Measurements from ENCODE around the gene UTP4. TPM values are rescaled to one million over a fixed set of nuclear protein-coding genes. Genes with fewer than 3 reads are reported as not detected.
A peak's percentile ranks its signal among the peaks of the same experiment; 100 is the strongest.
"Not testable (repeated sequence)": the region's sequence is repeated elsewhere in the genome, so short reads cannot be mapped to it uniquely, and the experiment has no call there.

Gene UTP4
- total RNA-seq, 2 experiments from 2014 or later = 102 to 119 TPM

DNA sequence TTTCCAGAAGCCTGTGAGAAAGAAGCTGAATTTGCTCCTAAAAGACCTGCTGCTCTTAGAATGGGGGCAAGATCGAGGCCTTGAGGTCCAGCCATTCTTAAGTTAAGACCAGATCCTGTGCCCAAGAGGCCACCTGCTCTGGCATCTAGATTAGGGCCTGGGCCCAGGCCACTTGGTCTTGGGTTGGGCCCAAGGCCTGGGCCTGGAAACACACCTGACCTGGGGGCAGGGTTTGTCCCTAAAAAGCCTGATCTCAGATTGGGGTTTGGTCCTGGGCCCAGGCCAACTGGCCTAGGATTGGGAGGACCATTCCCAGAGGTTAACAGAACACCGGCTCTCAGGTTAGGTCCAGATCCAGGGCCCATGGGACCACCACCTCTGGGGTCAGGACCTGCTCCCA, 12.9 kb upstream of the UTP4 start:
- H3K4me1 Mint-ChIP-seq = peaks cover 5% of the 10 kb centered on the region
- ChIA-PET POLR2A (no interaction called here), CTCF (interaction anchor here (0.9 kb wide), 1 partner anchor 11 kb away, joined by 3 read pairs; no protein-coding TSS in a partner anchor)
- no peaks in the 10 kb centered on the region for H3K9me3 Mint-ChIP-seq (ENCODE audit: low read depth)
- H3K27me3 Mint-ChIP-seq = no peaks in the 10 kb centered on the region
- H3K4me3 Mint-ChIP-seq = no peak overlapping the region
- peaks cover 45% of the 10 kb centered on the region for H3K36me3 Mint-ChIP-seq (ENCODE audit: low read depth)
- intact Hi-C loops (cut with DNase I, micrococcal nuclease) = no loop called here
- ATAC-seq = no peak
- DNase-seq = no peak
- H3K27ac Mint-ChIP-seq = no peak overlapping the region

DNA sequence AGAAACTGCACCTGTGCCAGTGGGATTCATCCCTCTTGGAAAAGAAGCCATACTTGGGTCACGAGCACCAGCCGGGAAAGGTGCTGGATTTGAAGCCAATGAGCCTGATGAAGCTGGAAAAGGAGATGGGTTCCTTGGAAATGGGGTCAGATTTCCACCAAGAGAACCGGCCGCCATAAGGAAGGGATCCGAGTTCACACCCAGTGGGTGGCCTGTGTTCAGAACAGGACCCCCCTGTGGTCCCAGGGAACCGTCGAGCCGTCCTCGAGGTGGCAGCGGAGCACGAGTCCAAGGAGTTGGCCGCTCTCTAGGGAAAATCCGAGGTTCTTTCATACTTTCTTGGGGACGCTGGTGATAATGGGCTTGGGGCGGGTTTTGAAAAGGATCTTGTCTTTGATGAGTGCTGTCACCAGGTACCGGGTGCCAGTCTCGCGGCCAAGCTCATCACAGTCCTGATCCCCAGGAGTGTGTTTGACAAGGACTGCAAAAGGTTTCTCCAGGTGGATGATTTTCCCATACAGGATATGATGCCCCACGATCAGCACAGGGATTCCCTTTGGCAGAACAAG, 12.3 kb upstream of the UTP4 start:
- Mint-ChIP-seq H3K27me3 (no peaks in the 10 kb centered on the region), H3K4me1 (peaks cover 5% of the 10 kb centered on the region), H3K36me3 (ENCODE audit: low read depth) (peaks cover 45% of the 10 kb centered on the region), H3K27ac (no peak overlapping the region), H3K4me3 (no peak overlapping the region), H3K9me3 (ENCODE audit: low read depth) (no peaks in the 10 kb centered on the region)
- ATAC-seq (no peak), DNase-seq (no peak)
- ChIA-PET CTCF (interaction anchor here (6.3 kb wide), 1 partner anchor 8 kb away, joined by 59 read pairs; no protein-coding TSS in a partner anchor), POLR2A (no interaction called here)
- intact Hi-C loops (cut with DNase I, micrococcal nuclease) = loop anchor here in 1 of 2 experiments (5.0 kb wide), 1 partner anchor 218 kb away; no protein-coding TSS in a partner anchor

DNA sequence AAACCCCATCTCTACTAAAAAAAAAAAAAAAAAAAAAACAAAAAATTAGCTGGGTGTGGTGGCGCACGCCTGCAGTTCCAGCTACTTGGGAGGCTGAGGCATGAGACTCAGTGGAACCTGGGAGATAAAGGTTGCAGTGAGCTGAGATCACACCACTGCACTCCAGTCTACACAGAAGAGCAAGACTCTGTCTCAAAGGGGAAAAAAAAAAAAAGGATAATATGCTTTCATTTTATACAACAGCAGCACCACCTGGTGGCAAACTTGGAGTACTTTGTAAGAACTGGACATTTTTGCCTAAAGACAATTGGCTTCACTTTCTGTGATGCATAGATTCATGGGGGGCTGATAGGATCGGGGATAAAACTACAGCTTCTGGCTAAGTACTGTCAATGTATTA, 8.5 kb upstream of the UTP4 start:
- H3K4me1 Mint-ChIP-seq = peaks cover 20% of the 10 kb centered on the region
- H3K36me3 Mint-ChIP-seq (ENCODE audit: low read depth) = peaks cover 30% of the 10 kb centered on the region
- ChIA-PET POLR2A (interaction anchor here (1.1 kb wide), 1 partner anchor 18 kb away, joined by 3 read pairs; no protein-coding TSS in a partner anchor), CTCF (interaction anchor here (0.5 to 6.3 kb wide), 32 partner anchors 8 to 1596 kb away, joined by 3 to 59 read pairs (median 4); partner anchors contain the start of genes CHTF8, HAS3, TANGO6 and UTP4)
- no peak overlapping the region for H3K27ac Mint-ChIP-seq
- no peak overlapping the region for H3K4me3 Mint-ChIP-seq
- intact Hi-C loops (cut with DNase I, micrococcal nuclease) = loop anchor here in 1 of 2 experiments (1.0 to 5.0 kb wide), 4 partner anchors 222 to 596 kb away; no protein-coding TSS in a partner anchor
- peak; percentile 51 for ATAC-seq
- peak; percentile 79 for DNase-seq
- H3K27me3 Mint-ChIP-seq = no peaks in the 10 kb centered on the region
- H3K9me3 Mint-ChIP-seq (ENCODE audit: low read depth) = no peaks in the 10 kb centered on the region

DNA sequence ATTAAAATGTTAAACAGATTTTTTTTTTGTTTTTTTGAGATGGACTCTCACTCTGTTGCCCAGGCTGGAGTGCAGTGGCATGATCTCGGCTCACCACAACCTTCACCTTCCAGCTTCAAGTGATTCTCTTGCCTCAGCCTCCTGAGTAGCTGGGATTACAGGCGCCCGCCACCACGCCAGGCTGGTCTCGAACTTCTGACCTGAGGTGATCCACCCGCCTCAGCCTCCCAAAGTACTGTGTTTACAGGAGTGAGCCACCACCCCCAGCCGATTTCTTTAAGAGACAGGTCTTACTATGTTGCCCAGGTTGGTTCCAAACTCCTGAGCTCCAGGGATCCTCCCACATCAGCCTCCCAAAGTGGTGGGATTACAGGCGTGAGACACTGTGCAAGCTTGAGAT, 8.0 kb upstream of the UTP4 start:
- DNase-seq; H3K9me3 Mint-ChIP-seq (ENCODE audit: low read depth); H3K4me3 Mint-ChIP-seq; H3K27me3 Mint-ChIP-seq; ATAC-seq; H3K27ac Mint-ChIP-seq: not testable (repeated sequence)
- H3K4me1 Mint-ChIP-seq = peaks cover 21% of the 10 kb centered on the region
- peaks cover 25% of the 10 kb centered on the region for H3K36me3 Mint-ChIP-seq (ENCODE audit: low read depth)
- intact Hi-C loops (cut with DNase I, micrococcal nuclease) = loop anchor here in 1 of 2 experiments (1.0 to 5.0 kb wide), 4 partner anchors 222 to 596 kb away; no protein-coding TSS in a partner anchor
- POLR2A ChIA-PET = interaction anchor here (0.6 to 1.1 kb wide), 2 partner anchors 18 to 487 kb away, joined by 3 read pairs; no protein-coding TSS in a partner anchor
- CTCF ChIA-PET = interaction anchor here (0.5 to 6.3 kb wide), 27 partner anchors 9 to 1596 kb away, joined by 3 to 59 read pairs (median 4); partner anchors contain the start of genes CHTF8, HAS3, TANGO6 and UTP4

DNA sequence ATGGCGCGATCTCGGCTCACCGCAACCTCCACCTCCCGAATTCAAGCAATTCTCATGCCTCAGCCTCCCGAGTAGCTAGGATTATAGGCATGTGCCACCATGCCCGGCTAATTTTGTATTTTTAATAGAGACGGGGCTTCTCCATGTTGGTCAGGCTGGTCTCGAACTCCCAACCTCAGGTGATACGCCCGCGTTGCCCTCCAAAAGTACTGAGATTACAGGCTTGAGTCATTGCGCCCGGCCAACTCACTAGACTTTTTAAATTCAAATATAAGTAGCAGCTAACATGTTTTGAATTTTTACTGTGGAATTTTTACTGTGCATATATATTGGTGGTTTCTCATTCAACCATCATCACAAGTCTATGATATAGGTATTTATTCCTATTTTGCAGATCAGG, 7.5 kb upstream of the UTP4 start:
- not testable (repeated sequence) for H3K4me3 Mint-ChIP-seq; H3K9me3 Mint-ChIP-seq (ENCODE audit: low read depth); H3K27ac Mint-ChIP-seq; DNase-seq; H3K27me3 Mint-ChIP-seq; ATAC-seq
- Mint-ChIP-seq H3K36me3 (ENCODE audit: low read depth) (peaks cover 23% of the 10 kb centered on the region), H3K4me1 (peaks cover 26% of the 10 kb centered on the region)
- intact Hi-C loops (cut with DNase I, micrococcal nuclease) = loop anchor here in 1 of 2 experiments (1.0 to 5.0 kb wide), 4 partner anchors 223 to 597 kb away; no protein-coding TSS in a partner anchor
- CTCF ChIA-PET = interaction anchor here (0.6 to 6.3 kb wide), 9 partner anchors 8 to 929 kb away, joined by 3 to 59 read pairs (median 10); partner anchors contain the start of genes CHTF8, HAS3 and UTP4
- POLR2A ChIA-PET = interaction anchor here (0.6 to 1.1 kb wide), 2 partner anchors 19 to 488 kb away, joined by 3 read pairs; no protein-coding TSS in a partner anchor

DNA sequence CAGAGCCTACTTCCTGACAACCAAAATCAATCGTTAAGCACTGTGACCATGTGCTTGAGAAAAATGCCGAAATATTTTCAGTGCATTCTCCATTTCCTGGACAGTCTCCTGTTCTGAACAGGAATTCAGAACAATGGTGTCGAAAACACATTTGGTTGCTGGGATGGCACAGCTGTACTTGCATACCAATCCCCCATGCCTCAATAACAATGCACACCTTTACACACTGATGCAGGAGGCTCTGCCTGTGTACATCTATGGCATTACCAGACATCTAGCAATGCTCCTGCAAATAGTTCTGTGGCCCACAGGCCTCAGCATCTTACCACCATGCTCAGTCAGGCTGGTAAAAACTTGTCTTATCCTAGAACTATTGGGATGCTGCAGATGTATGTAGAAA, 6.2 kb upstream of the UTP4 start:
- Mint-ChIP-seq H3K4me3 (no peak overlapping the region), H3K9me3 (ENCODE audit: low read depth) (no peaks in the 10 kb centered on the region), H3K36me3 (ENCODE audit: low read depth) (peaks cover 13% of the 10 kb centered on the region), H3K4me1 (peaks cover 39% of the 10 kb centered on the region), H3K27ac (no peak overlapping the region), H3K27me3 (no peaks in the 10 kb centered on the region)
- ChIA-PET POLR2A (no interaction called here), CTCF (interaction anchor here (2.9 to 6.3 kb wide), 2 partner anchors 14 to 21 kb away, joined by 17 to 59 read pairs; partner anchors contain the start of gene HAS3)
- intact Hi-C loops (cut with DNase I, micrococcal nuclease) = no loop called here
- no peak for ATAC-seq
- DNase-seq = no peak

DNA sequence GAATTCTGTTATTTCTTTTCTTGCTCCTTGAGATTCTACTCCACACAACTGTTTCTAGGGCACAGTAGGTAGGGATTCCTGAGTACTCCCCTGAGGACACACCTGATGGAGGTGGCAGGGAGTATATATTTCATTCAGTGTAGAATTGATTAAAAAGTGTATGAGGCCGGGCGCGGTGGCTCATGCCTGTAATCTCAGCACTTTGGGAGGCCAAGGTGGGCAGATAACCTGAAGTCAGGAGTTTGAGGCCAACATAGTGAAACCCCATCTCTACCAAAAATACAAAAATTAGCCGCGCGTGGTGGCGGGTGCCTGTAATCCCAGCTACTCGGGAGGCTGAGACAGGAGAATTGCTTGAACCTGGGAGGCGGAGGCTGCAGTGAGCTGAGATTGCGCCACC, 5.6 kb upstream of the UTP4 start:
- H3K36me3 Mint-ChIP-seq (ENCODE audit: low read depth) = peaks cover 14% of the 10 kb centered on the region
- ATAC-seq; H3K9me3 Mint-ChIP-seq (ENCODE audit: low read depth); H3K27me3 Mint-ChIP-seq; H3K27ac Mint-ChIP-seq; H3K4me3 Mint-ChIP-seq; intact Hi-C loops (cut with DNase I, micrococcal nuclease); CTCF ChIA-PET; DNase-seq: not testable (repeated sequence)
- peaks cover 43% of the 10 kb centered on the region for H3K4me1 Mint-ChIP-seq
- POLR2A ChIA-PET = interaction anchor here (0.6 kb wide), 1 partner anchor 34 kb away, joined by 3 read pairs; no protein-coding TSS in a partner anchor

DNA sequence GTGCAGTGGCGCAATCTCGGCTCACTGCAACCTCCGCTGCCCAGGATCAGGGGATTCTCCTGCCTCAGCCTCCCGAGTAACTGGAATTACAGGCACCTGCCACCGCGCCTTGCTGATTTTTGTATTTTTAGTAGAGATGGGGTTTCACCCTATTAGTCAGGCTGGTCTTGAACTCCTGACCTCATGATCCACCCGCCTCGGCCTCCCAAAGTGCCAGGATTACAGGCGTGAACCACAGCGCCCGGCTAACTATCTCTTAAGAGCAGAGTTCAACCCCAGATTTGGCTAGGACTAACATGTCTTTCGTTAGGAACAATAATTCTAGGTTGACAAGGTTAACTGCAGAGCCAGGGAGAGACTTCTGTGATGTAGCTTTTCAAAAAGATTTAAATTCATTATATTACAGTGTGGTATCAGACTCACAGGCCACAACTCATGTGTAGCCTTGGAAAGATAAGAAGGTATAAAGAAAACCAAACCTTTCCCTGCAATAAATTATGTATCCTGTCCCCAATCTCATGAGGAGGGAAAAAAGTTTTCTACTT, 4.4 kb upstream of the UTP4 start:
- Mint-ChIP-seq H3K27ac (no peak overlapping the region), H3K4me1 (peaks cover 43% of the 10 kb centered on the region), H3K9me3 (ENCODE audit: low read depth) (no peaks in the 10 kb centered on the region), H3K36me3 (ENCODE audit: low read depth) (peaks cover 10% of the 10 kb centered on the region), H3K4me3 (no peak overlapping the region), H3K27me3 (no peaks in the 10 kb centered on the region)
- DNase-seq (no peak), ATAC-seq (no peak)
- ChIA-PET POLR2A (no interaction called here), CTCF (interaction anchor here (0.6 to 1.7 kb wide), 5 partner anchors 10 to 674 kb away, joined by 3 to 8 read pairs (median 3); no protein-coding TSS in a partner anchor)
- intact Hi-C loops (cut with DNase I, micrococcal nuclease) = no loop called here

DNA sequence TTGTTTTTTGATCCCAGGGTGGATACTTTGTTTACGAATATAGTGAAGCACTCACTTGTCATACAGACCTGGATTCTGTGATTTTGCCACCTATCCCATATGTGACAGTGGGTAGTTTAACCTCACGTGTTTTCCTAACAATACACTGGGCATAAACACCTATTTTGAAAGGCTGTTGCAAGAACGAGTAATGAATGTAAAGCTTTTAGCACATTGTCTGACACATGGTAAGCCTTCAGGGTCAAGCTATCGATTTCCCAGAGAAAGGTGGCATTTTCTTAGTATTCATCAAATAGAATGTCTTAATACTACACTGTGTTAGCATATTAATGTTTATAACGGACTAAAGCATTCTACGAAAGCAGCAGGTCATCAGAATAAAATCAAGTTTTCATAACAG, 2.0 kb upstream of the UTP4 start:
- Mint-ChIP-seq H3K27me3 (no peaks in the 10 kb centered on the region), H3K4me3 (peak overlapping the region; percentile 93), H3K36me3 (ENCODE audit: low read depth) (peaks cover 23% of the 10 kb centered on the region), H3K4me1 (peaks cover 58% of the 10 kb centered on the region), H3K9me3 (ENCODE audit: low read depth) (no peaks in the 10 kb centered on the region), H3K27ac (peak overlapping the region; percentile 74)
- intact Hi-C loops (cut with DNase I, micrococcal nuclease) = loop anchor here (5.0 kb wide), 4 partner anchors 283 to 1217 kb away; partner anchors contain the start of genes DDX19A (in 1 of the 2) and WWP2 (in 1 of the 2)
- ChIA-PET POLR2A (no interaction called here), CTCF (interaction anchor here (0.6 to 1.9 kb wide), 9 partner anchors 13 to 602 kb away, joined by 3 to 6 read pairs (median 4); no protein-coding TSS in a partner anchor)
- DNase-seq (no peak), ATAC-seq (no peak)

DNA sequence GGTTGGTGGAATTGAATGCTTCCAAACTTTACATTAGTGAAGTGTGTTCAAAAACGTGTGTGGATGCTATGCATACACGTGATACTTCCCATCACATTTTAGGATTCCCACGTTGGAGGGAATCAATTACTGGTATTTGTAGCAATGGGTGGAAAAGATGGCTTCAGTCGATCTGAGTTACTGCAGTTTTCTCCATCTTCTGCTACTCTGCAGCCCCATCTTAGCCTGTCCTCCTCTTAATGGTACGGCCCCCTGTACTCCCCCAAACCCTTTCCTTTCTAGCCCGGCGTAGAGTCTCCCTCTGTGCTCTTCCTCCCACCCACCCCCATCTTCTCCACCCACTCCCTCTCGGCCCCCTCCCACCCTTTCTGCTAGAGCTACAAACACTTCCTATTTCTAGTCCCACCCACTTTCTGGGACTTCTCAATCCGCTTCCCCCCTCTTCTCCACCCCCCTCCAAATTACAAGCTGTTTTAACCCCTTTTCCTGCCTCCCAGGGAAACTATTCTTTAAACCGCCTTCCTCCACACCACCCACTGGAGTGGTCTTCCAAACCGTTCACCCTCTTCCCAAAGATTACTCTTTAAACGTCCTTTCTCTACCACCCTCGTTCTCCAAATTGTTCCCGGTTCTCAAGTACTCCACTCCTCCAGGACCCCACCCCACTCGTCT, 1.1 kb upstream of the UTP4 start:
- H3K4me1 Mint-ChIP-seq = peaks cover 57% of the 10 kb centered on the region
- no peak for ATAC-seq
- intact Hi-C loops (cut with DNase I, micrococcal nuclease) = loop anchor here (5.0 kb wide), 4 partner anchors 284 to 1216 kb away; partner anchors contain the start of genes DDX19A (in 1 of the 2) and WWP2 (in 1 of the 2)
- H3K36me3 Mint-ChIP-seq (ENCODE audit: low read depth) = peaks cover 26% of the 10 kb centered on the region
- no peaks in the 10 kb centered on the region for H3K27me3 Mint-ChIP-seq
- H3K4me3 Mint-ChIP-seq = peak overlapping the region; percentile 93
- DNase-seq = no peak
- peak overlapping the region; percentile 87 for H3K27ac Mint-ChIP-seq
- ChIA-PET CTCF (no interaction called here), POLR2A (no interaction called here)
- no peaks in the 10 kb centered on the region for H3K9me3 Mint-ChIP-seq (ENCODE audit: low read depth)
